Measurements from ENCODE around the gene SPATA2L.
A peak's percentile ranks its signal among the peaks of the same experiment; 100 is the strongest.
"Not testable (repeated sequence)": the region's sequence is repeated elsewhere in the genome, so short reads cannot be mapped to it uniquely, and the experiment has no call there.

The SPATA2L gene

DNA sequence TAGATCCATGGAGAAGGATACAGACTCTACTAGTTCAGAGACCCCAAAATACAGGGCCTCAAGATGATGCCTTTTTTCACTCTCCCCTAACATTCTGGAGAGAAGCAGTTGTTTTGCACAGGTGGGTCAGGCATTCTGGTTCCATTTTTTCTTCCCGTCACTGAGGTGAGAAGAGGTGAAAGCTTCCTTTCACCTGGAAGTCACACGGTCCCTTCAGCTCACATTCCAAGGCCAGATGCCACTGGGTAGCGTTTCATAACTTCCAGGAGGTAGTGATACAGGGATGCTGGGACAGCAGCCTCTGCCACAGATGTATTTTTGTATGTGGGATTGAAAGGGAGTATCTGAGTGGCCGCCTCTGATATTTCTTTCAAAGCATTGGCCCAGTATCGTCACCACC lies 13.1 kb downstream of the SPATA2L start:
- no peak overlapping the region for H3K4me3 ChIP-seq (ENCODE audit: low read depth, low read length)
- TF ChIP-seq, protein P1, sequence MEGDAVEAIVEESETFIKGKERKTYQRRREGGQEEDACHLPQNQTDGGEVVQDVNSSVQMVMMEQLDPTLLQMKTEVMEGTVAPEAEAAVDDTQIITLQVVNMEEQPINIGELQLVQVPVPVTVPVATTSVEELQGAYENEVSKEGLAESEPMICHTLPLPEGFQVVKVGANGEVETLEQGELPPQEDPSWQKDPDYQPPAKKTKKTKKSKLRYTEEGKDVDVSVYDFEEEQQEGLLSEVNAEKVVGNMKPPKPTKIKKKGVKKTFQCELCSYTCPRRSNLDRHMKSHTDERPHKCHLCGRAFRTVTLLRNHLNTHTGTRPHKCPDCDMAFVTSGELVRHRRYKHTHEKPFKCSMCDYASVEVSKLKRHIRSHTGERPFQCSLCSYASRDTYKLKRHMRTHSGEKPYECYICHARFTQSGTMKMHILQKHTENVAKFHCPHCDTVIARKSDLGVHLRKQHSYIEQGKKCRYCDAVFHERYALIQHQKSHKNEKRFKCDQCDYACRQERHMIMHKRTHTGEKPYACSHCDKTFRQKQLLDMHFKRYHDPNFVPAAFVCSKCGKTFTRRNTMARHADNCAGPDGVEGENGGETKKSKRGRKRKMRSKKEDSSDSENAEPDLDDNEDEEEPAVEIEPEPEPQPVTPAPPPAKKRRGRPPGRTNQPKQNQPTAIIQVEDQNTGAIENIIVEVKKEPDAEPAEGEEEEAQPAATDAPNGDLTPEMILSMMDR (IDR thresholded peaks at IDR 0.05; ENCODE audit: low read depth, low read length, missing control alignments): no peak
- DNase-seq (ENCODE audit: low read depth): no peak

DNA sequence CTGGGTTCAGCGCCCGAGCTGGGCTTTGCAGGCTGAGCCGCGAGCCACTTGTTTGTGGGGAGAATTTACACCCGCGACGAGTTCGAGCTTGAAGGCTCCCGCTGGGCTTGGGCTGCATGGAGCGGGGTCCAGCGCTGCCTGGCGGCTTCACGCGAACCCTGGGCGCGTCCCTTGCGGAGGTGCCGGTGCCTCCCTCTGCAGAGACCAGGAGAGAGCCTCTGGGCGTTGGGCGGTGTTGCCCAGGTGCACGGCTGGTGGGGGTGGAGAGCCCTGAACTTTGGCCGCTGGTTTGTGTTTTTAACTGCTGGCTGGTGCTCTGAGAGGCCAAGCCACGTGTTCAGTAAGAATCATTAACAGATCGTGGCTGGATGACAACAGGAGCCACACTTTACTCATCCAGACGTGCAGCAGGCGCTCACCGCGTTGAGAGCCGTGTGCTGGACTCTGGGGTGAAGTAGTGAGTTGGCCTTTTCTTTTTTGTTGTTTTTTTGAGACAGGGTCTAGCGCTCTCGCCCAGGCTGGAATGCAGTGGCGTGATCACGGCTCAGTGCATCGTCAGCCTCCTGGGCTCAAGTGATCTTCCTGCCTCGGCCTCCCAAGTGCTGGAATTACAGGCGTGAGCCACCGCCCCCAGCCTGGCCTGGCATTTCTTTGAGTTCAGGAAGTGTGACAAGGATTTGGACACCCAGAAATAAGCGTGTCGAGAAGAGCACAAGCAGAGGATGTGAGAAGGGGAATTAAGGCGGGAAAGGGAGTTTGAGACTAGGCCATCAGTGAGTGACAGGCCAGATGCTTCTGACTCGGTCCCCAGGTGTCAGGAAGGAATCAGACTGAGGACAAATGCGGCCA lies 14.2 kb downstream of the SPATA2L start:
- H3K4me3 ChIP-seq (ENCODE audit: low read depth, low read length): peak overlapping the region; percentile 87
- no peak for DNase-seq (ENCODE audit: low read depth)
- TF ChIP-seq, protein P1 (IDR thresholded peaks at IDR 0.05; ENCODE audit: low read depth, low read length, missing control alignments): no peak

DNA sequence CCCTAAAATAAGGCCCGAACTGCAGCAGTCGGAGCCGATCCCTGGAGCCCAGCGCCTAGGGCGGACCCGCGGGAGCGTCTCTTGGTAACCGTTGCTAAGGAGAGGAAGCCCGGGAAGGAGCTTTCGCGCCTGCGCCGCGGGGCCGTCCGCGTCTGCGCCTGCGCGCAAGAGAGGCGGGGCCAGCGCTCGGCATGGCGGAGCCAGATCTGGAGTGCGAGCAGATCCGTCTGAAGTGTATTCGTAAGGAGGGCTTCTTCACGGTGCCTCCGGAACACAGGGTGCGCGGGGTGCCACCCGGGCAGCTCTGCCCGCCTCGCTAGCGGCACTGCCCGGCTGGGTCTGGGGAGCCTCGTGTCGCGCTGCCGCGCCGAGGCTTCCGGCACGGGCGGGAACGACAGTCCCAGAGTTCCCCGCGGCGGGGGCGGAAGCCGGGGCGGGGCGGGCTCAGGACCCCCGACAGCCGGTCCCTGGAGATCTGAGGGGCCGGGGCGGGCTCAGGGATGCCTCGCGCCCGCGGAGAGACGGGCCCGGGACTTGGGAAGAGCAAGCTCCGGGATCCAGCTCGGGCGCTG lies 14.9 kb downstream of the SPATA2L start, which contains the start of gene CDK10:
TSS of gene CDK10 (plus strand) at position 170 of the 572 bp plus-strand sequence. CDS start at position 192, 22 bp downstream.
- peak within 1 kb of the TSS; percentile 87 for H3K4me3 ChIP-seq (ENCODE audit: low read depth, low read length)
- TF ChIP-seq, protein P1 (IDR thresholded peaks at IDR 0.05; ENCODE audit: low read depth, low read length, missing control alignments): no peak
- DNase-seq (ENCODE audit: low read depth): no peak

DNA sequence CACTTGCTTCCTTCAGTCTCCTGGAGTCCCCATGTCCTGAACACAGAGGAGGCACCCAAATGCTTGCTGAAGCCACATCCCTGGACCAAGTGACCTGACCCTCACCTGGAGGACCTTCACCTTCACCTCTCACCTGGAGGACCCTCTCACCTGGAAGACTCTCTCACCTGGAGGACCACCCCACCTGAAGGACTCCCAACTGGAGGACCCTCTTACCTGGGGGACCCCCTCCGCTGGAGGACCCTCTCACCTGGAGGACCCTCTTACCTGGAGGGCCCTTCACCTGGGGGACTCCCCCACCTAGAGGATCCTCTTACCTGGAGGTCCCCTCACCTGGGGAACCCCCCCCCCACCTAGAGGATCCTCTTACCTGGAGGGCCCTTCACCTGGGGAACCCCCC lies 15.6 kb downstream of the SPATA2L start:
- TF ChIP-seq, protein P1 (IDR thresholded peaks at IDR 0.05; ENCODE audit: low read depth, low read length, missing control alignments): no peak
- no peak overlapping the region for H3K4me3 ChIP-seq (ENCODE audit: low read depth, low read length)
- DNase-seq (ENCODE audit: low read depth): no peak

DNA sequence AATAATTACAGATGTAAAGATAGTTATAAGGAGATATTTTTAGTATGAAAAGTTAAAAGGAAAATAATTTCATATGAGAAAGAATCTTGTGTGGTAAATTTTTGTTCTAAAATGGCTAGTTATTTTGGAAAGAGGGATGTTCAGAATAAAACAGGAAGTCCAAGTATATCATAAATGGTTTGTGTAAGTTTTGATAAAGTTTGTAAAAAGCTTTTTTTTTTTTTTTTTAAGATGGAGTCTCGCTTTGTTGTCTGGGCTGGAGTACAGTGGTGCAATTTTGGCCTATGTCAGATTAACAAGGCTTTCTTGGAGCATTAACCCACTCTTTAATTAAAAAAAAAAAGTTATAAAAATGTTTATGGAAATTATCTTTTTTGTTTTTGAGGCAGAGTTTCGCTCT lies 23.2 kb downstream of the SPATA2L start:
- no peak overlapping the region for H3K4me3 ChIP-seq (ENCODE audit: low read depth, low read length)
- DNase-seq (ENCODE audit: low read depth): no peak
- TF ChIP-seq, protein P1 (IDR thresholded peaks at IDR 0.05; ENCODE audit: low read depth, low read length, missing control alignments): no peak

DNA sequence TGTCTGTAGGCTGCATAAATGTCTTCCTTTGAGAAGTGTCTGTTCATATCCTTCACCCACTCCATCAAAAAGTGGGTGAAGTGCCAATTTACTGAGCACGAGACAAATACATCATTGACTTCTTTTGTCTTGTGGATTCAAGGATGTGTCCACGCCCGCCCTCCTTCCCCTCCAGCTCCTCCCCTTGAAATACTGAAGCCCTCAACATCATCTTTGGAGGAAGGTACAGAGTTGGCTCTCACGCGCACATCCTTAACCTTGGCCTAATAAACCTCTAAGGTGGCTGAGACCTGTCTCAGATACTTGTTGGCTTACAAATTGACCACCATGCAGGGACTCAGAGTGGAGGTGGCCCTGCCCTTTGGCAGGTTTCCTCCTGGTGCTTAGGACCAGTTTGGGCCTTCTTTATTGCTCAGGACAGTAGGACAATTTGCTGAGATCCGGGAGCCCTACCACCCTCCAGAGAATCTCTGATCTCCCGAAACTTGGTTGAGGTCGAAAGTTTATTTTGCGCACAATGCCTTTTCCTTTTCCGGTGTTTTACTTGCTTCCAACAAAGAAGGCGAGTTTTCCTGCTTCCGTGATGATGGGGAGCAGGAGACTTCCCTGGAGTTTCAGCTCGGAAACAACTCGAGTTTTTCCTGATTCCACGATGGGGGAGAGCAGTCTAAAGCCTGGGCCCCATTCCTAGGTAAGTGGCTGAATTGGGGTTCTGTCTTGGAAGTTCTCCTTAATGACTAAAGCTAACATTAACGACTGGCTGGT lies 29.1 kb downstream of the SPATA2L start:
- TF ChIP-seq, protein P1 (IDR thresholded peaks at IDR 0.05; ENCODE audit: low read depth, low read length, missing control alignments): no peak
- no peak overlapping the region for H3K4me3 ChIP-seq (ENCODE audit: low read depth, low read length)
- DNase-seq (ENCODE audit: low read depth): no peak

DNA sequence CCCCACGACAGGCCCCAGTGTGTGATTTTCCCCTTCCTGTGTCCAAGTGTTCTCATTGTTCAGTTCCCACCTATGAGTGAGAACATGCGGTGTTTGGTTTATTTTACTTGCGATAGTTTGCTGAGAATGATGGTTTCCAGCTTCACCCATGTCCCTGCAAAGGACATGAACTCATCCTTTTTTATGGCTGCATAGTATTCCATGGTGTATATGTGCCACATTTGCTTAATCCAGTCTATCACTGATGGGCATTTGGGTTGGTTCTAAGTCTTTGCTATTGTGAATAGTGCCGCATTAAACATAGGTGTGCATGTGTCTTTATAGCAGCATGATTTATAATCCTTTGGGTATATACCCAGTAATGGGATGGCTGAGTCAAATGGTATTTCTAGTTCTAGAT lies 29.9 kb downstream of the SPATA2L start:
- not testable (repeated sequence) for DNase-seq (ENCODE audit: low read depth)

More for the DNA sequence above, 29.9 kb downstream of the SPATA2L start:
- not testable (repeated sequence) for H3K4me3 ChIP-seq (ENCODE audit: low read depth, low read length)
